HepG2 (cell line): ENCODE measurements around the gene CDC14B. TPM values are rescaled to one million over a fixed set of nuclear protein-coding genes. Genes with fewer than 3 reads are reported as not detected.

Source experiments
- DBP ChIP-seq: sonication (generic); formaldehyde crosslinking; IDR thresholded peaks from 2 replicates; pipeline ENCODE4 v1.4.0; 2020; ENCODE audit warnings: missing genetic modification reagents; ENCODE audit errors: not compliant biosample characterization
- GMEB2 ChIP-seq: IDR thresholded peaks from 2 replicates; pipeline ENCODE4 v1.6.1; 2016; ENCODE audit warnings: missing biosample characterization, missing genetic modification reagents, low read depth
- HMGXB3 ChIP-seq: sonication (generic); formaldehyde crosslinking; IDR thresholded peaks from 2 replicates; pipeline ENCODE4 v1.4.0; 2020; ENCODE audit warnings: missing genetic modification reagents, borderline replicate concordance
- HNF4G ChIP-seq, 2 experiments: sonication (generic) in 1 of 2; formaldehyde crosslinking in 1 of 2; IDR thresholded peaks; 2 replicates each; pipeline versions ENCODE4 v1.4.0 to v1.6.1; 2011 to 2020; ENCODE audit warnings: borderline replicate concordance in 2 of 2, low read depth in 2 of 2, mild to moderate bottlenecking in 2 of 2, low read length in 1 of 2, missing genetic modification reagents in 1 of 2, moderate library complexity in 1 of 2
- HOXA7 ChIP-seq: sonication (generic); formaldehyde crosslinking; IDR thresholded peaks from 2 replicates; pipeline ENCODE4 v1.8.1; 2022; ENCODE audit warnings: mild to moderate bottlenecking, missing genetic modification reagents, moderate library complexity
- MEIS1 ChIP-seq: sonication (generic); formaldehyde crosslinking; IDR thresholded peaks from 2 replicates; pipeline ENCODE4 v1.9.0; 2021; ENCODE audit warnings: mild to moderate bottlenecking, missing genetic modification reagents, moderate library complexity, borderline replicate concordance
- MIER3 ChIP-seq: IDR thresholded peaks from 2 replicates; pipeline ENCODE4 v1.6.1; 2016; ENCODE audit warnings: missing compliant biosample characterization, borderline replicate concordance
- MYC ChIP-seq: sonication (generic); formaldehyde crosslinking; IDR thresholded peaks from 2 replicates; pipeline ENCODE4 v1.9.0; 2021; ENCODE audit warnings: missing genetic modification reagents, borderline replicate concordance
- NFE2L1 ChIP-seq: sonication (generic); formaldehyde crosslinking; IDR thresholded peaks from 2 replicates; pipeline ENCODE4 v1.4.0; 2020; ENCODE audit warnings: missing genetic modification reagents, mild to moderate bottlenecking, borderline replicate concordance
- NFKB2 ChIP-seq: sonication (generic); formaldehyde crosslinking; IDR thresholded peaks from 2 replicates; pipeline ENCODE4 v1.4.0; 2020; ENCODE audit warnings: missing genetic modification reagents, borderline replicate concordance
- RAD51 ChIP-seq: fragments of 450-650 bp; IDR thresholded peaks from 2 replicates; pipeline ENCODE4 v1.6.1; 2016; ENCODE audit warnings: borderline replicate concordance
- RNF219 ChIP-seq: sonication (generic); formaldehyde crosslinking; IDR thresholded peaks from 2 replicates; pipeline ENCODE4 v1.5.0; 2020; ENCODE audit warnings: mild to moderate bottlenecking, missing genetic modification reagents
- SIN3A ChIP-seq: IDR thresholded peaks from 2 replicates; pipeline ENCODE4 v1.6.1; 2011; ENCODE audit warnings: low read depth, mild to moderate bottlenecking, control low read depth, low read length, borderline replicate concordance
- SUZ12 ChIP-seq: fragments of 150-350 bp; IDR thresholded peaks from 2 replicates; pipeline ENCODE4 v1.6.1; 2014; ENCODE audit warnings: low read depth, low read length
- TSC22D2 ChIP-seq: sonication (generic); formaldehyde crosslinking; IDR thresholded peaks from 2 replicates; pipeline ENCODE4 v1.5.1; 2020; ENCODE audit warnings: missing genetic modification reagents, mild to moderate bottlenecking, borderline replicate concordance
- U2AF2 ChIP-seq: fragments of 200-400 bp; formaldehyde crosslinking; IDR thresholded peaks from 2 replicates; pipeline ENCODE4 v1.6.1; 2017; ENCODE audit warnings: low read depth, mild to moderate bottlenecking, low read length
- ZNF160 ChIP-seq: sonication (generic); formaldehyde crosslinking; IDR thresholded peaks from 2 replicates; pipeline ENCODE4 v1.8.0; 2022; ENCODE audit warnings: mild to moderate bottlenecking, inconsistent platforms, missing genetic modification reagents
- ZNF24 ChIP-seq: fragments of 450-650 bp; IDR thresholded peaks from 2 replicates; pipeline ENCODE4 v1.6.1; 2017; ENCODE audit warnings: antibody characterized with exemption, mild to moderate bottlenecking
- ZNF768 ChIP-seq: sonication (generic); formaldehyde crosslinking; IDR thresholded peaks from 2 replicates; pipeline ENCODE4 v1.4.0; 2020; ENCODE audit warnings: missing genetic modification reagents
- ZNF777 ChIP-seq: sonication (generic); formaldehyde crosslinking; IDR thresholded peaks from 2 replicates; pipeline ENCODE4 v1.4.0; 2020; ENCODE audit warnings: missing genetic modification reagents
- polyA plus RNA-seq, 8 experiments: library from polyadenylated mRNA; depleted of rRNA in 3 of 8; stranded (reverse) in 7 of 8; unstranded in 1 of 8; fragments of >200 nt; fragmentation: Illumina TruSeq in 4 of 8; extraction: Trizol in 4 of 8; gene quantifications; 2 replicates each; pipeline versions ENCODE4 v1.2.1 to v1.2.3, GENCODE V29; 2011 to 2016; ENCODE audit warnings: low read depth in 4 of 8, missing spikeins in 1 of 8, mixed read lengths in 1 of 8; ENCODE audit not compliant: insufficient read depth in 1 of 8
- total RNA-seq, 5 experiments: library from RNA; depleted of rRNA; stranded (reverse); fragments of >200 nt; fragmentation: Illumina TruSeq; extraction: Trizol; gene quantifications; 2 replicates each; pipeline ENCODE4 v1.2.3, GENCODE V29; 2016; ENCODE audit warnings: low read depth in 1 of 5

CDC14B gene
- total and polyA plus RNA-seq, 2 of the 13 experiments (the other 11 are each of a cell fraction or from before 2014, with no cell fraction given) = 25.8 to 33.3 TPM

GRCh38 chr9:96491079-96491879, 128.4 kb downstream of the CDC14B start (continued):
- TF ChIP-seq NFE2L1 (CRISPR knock-in tag) (no peak), HOXA7 (CRISPR knock-in tag) (no peak), RAD51 (no peak), RNF219 (CRISPR knock-in tag) (peak; percentile 94), ZNF24 (no peak), GMEB2 (CRISPR knock-in tag) (no peak), SIN3A (0 out of 2 replicates have a peak, but pooled peaks have one; percentile 62), TSC22D2 (no peak), ZNF777 (0 out of 2 replicates have a peak, but pooled peaks have one; percentile 11), DBP (no peak), MEIS1 (CRISPR knock-in tag) (peak; percentile 64; the same call in 1 of the 2 replicates), MYC (CRISPR knock-in tag) (peak; percentile 58; the same call in 1 of the 2 replicates), U2AF2 (no peak), ZNF768 (peak; percentile 45; the same call in 1 of the 2 replicates), HNF4G (IDR thresholded peaks at IDR 0.05; ENCODE audit: borderline replicate concordance, low read depth, low read length) (peak; percentile 86), HNF4G (CRISPR knock-in tag; IDR thresholded peaks at IDR 0.05; ENCODE audit: borderline replicate concordance, low read depth) (peak; percentile 87; the same call in 1 of the 2 replicates), NFKB2 (CRISPR knock-in tag) (no peak), MIER3 (CRISPR knock-in tag) (peak; percentile 55; the same call in 1 of the 2 replicates), ZNF160 (CRISPR knock-in tag) (no peak), HMGXB3 (no peak), SUZ12 (no peak)
